ENCODE data around the gene ACSS1.
A peak's percentile ranks its signal among the peaks of the same experiment; 100 is the strongest.

The ACSS1 gene

GRCh38 chr20:25065625-25066338 lies 7.8 kb upstream of the ACSS1 start:
- peak; percentile 77 for TF ChIP-seq CTCF (IDR thresholded peaks at IDR 0.05)

GRCh38 chr20:25065072-25065624 lies 7.2 kb upstream of the ACSS1 start:
- TF ChIP-seq CTCF (IDR thresholded peaks at IDR 0.05), result no peak

- TF ChIP-seq CTCF (IDR thresholded peaks at IDR 0.05), result no peak
Measured at GRCh38 chr20:25064561-25065071, 6.7 kb upstream of the ACSS1 start.

- TF ChIP-seq CTCF (IDR thresholded peaks at IDR 0.05), result no peak
Measured at GRCh38 chr20:25063981-25064380, 6.0 kb upstream of the ACSS1 start.

GRCh38 chr20:25063546-25063945 lies 5.6 kb upstream of the ACSS1 start:
- TF ChIP-seq CTCF (IDR thresholded peaks at IDR 0.05), result no peak

- no peak for TF ChIP-seq CTCF (IDR thresholded peaks at IDR 0.05)
Measured at GRCh38 chr20:25062841-25063240, 4.9 kb upstream of the ACSS1 start.

- TF ChIP-seq CTCF (IDR thresholded peaks at IDR 0.05), result no peak
Measured at GRCh38 chr20:25061821-25062530, 4.0 kb upstream of the ACSS1 start.
